Brain microvascular endothelial cell (primary cell): ENCODE measurements around the gene ATG2B.
"Not testable (repeated sequence)": the region's sequence is repeated elsewhere in the genome, so short reads cannot be mapped to it uniquely, and the experiment has no call there.

Source experiments
- DNase-seq: peaks from one replicate; pipeline ENCODE4 v3.0.0-alpha.2; 2020
- H3K27ac ChIP-seq: fragments of 250-450 bp; sonication (Bioruptor Pico); 2 replicates; pipeline ENCODE4 v1.5.1; 2020; ENCODE audit warnings: mild to moderate bottlenecking, moderate library complexity
- H3K27me3 ChIP-seq: fragments of 250-450 bp; sonication (Bioruptor Pico); replicated peaks from 2 replicates; pipeline ENCODE4 v1.5.1; 2020; ENCODE audit warnings: mild to moderate bottlenecking
- H3K36me3 ChIP-seq: fragments of 250-450 bp; sonication (Bioruptor Pico); replicated peaks from 2 replicates; pipeline ENCODE4 v1.5.1; 2020; ENCODE audit warnings: mild to moderate bottlenecking
- H3K4me3 ChIP-seq: 2 replicates; pipeline ENCODE4 v1.5.1; 2011; ENCODE audit warnings: low read depth, mild to moderate bottlenecking, control low read depth, low read length, moderate library complexity
- CTCF ChIP-seq: IDR thresholded peaks from 2 replicates; pipeline ENCODE4 v1.5.1; 2011; ENCODE audit warnings: low read depth, mild to moderate bottlenecking, moderate library complexity, low read length, control low read depth, inconsistent platforms; ENCODE audit errors: missing control alignments
- in situ Hi-C: cut with HindIII; loops from 2 replicates; pipeline ENCODE4 v1.10.0; 2017; ENCODE audit warnings: low sequenced_read_pairs, low pct_ligation_motif_present

The ATG2B gene

GRCh38 chr14:96357216-96357615, 5.9 kb downstream of the ATG2B start:
- TF ChIP-seq CTCF = peak; percentile 25

GRCh38 chr14:96354246-96354645, 8.9 kb downstream of the ATG2B start:
- in situ Hi-C loops = no loop called here
- TF ChIP-seq CTCF = no peak
- DNase-seq = no peak
- H3K4me3 ChIP-seq = no peak overlapping the region
- no peaks in the 10 kb centered on the region for H3K27me3 ChIP-seq
- no peaks in the 10 kb centered on the region for H3K36me3 ChIP-seq
- H3K27ac ChIP-seq = no peak overlapping the region

More at GRCh38 chr14:96357216-96357615, 5.9 kb downstream of the ATG2B start:
- in situ Hi-C loops = no loop called here
- no peaks in the 10 kb centered on the region for H3K36me3 ChIP-seq
- H3K27ac ChIP-seq = no peak overlapping the region
- H3K4me3 ChIP-seq = no peak overlapping the region
- no peaks in the 10 kb centered on the region for H3K27me3 ChIP-seq
- no peak for DNase-seq

- in situ Hi-C loops = no loop called here
- Histone ChIP-seq H3K27me3 (no peaks in the 10 kb centered on the region), H3K27ac (no peak overlapping the region), H3K36me3 (no peaks in the 10 kb centered on the region), H3K4me3 (no peak overlapping the region)
- DNase-seq = peak; percentile 28
- no peak for TF ChIP-seq CTCF
Measured at GRCh38 chr14:96352708-96353107, 10.4 kb downstream of the ATG2B start.

GRCh38 chr14:96351986-96352385, 11.2 kb downstream of the ATG2B start:
- Histone ChIP-seq H3K27me3 (no peaks in the 10 kb centered on the region), H3K27ac (no peak overlapping the region), H3K4me3 (no peak overlapping the region), H3K36me3 (no peaks in the 10 kb centered on the region)
- in situ Hi-C loops = no loop called here
- no peak for TF ChIP-seq CTCF
- DNase-seq = no peak

GRCh38 chr14:96349286-96350075, 13.7 kb downstream of the ATG2B start:
- Histone ChIP-seq H3K4me3 (no peak overlapping the region), H3K27me3 (no peaks in the 10 kb centered on the region), H3K27ac (no peak overlapping the region), H3K36me3 (no peaks in the 10 kb centered on the region)
- no peak for DNase-seq
- TF ChIP-seq CTCF = no peak
- in situ Hi-C loops = no loop called here

- H3K27ac ChIP-seq, H3K27me3 ChIP-seq, DNase-seq, in situ Hi-C loops, H3K4me3 ChIP-seq, H3K36me3 ChIP-seq: not testable (repeated sequence)
Measured at GRCh38 chr14:96347957-96348356, 15.2 kb downstream of the ATG2B start.
